Common myeloid progenitor, CD34-positive (primary cell): ENCODE data around the gene RMND1.

ENCODE experiments used
- CTCF ChIA-PET: fragments of 350-600 bp; sonication (Branson Sonifier 250); formaldehyde crosslinking; loops from one replicate; lab custom pipeline; 2021; ENCODE audit warnings: antibody characterized with exemption; lab: Charles Lee
- POLR2A ChIA-PET: fragments of 350-600 bp; sonication (Branson Sonifier 250); formaldehyde crosslinking; loops from one replicate; lab custom pipeline; 2021; ENCODE audit warnings: antibody characterized with exemption; lab: Charles Lee
- DNase-seq, 3 donors: peaks; one replicate each; pipeline versions ENCODE4 v3.0.0 to v3.0.0-alpha.2; 2013
- H3K27ac ChIP-seq, 2 experiments: 1 replicate in 1 of 2; 2 replicates in 1 of 2; pipeline ENCODE4 v1.7.0; 2013; ENCODE audit warnings: inconsistent platforms in 2 of 2, low read length in 2 of 2, mild to moderate bottlenecking in 2 of 2, low read depth in 1 of 2, moderate library complexity in 1 of 2; ENCODE audit not compliant: severe bottlenecking in 2 of 2, insufficient read depth in 1 of 2, poor library complexity in 1 of 2
- H3K27me3 ChIP-seq, 5 experiments: replicated peaks in 2 of 5; 1 replicate in 3 of 5; 2 replicates in 2 of 5; pipeline versions ENCODE4 v1.6.1 to v1.7.0; 2013; ENCODE audit warnings: low read length in 4 of 5, mild to moderate bottlenecking in 2 of 5, moderate library complexity in 2 of 5, inconsistent platforms in 1 of 5; ENCODE audit not compliant: insufficient read depth in 5 of 5, control insufficient read depth in 4 of 5
- H3K36me3 ChIP-seq, 4 experiments: 1 replicate in 2 of 4; 2 replicates in 2 of 4; pipeline versions ENCODE4 v1.6.1 to v1.7.0; 2013; ENCODE audit warnings: low read length in 3 of 4, control low read depth in 1 of 4, mild to moderate bottlenecking in 1 of 4; ENCODE audit not compliant: control insufficient read depth in 4 of 4, insufficient read depth in 4 of 4
- H3K4me1 ChIP-seq, 4 experiments: 1 replicate in 3 of 4; 2 replicates in 1 of 4; pipeline versions ENCODE4 v1.6.1 to v1.7.1; 2013; ENCODE audit warnings: low read length in 3 of 4, mild to moderate bottlenecking in 3 of 4, control low read depth in 1 of 4, inconsistent platforms in 1 of 4, moderate library complexity in 1 of 4; ENCODE audit not compliant: control insufficient read depth in 4 of 4, insufficient read depth in 4 of 4; ENCODE audit errors: control extremely low read depth in 1 of 4
- H3K4me3 ChIP-seq, 7 experiments: 1 replicate in 4 of 7; 2 replicates in 3 of 7; pipeline versions ENCODE4 v1.5.1 to v1.7.0; 2013; ENCODE audit warnings: mild to moderate bottlenecking in 7 of 7, low read length in 6 of 7, moderate library complexity in 6 of 7, inconsistent platforms in 2 of 7, low read depth in 2 of 7, control low read depth in 1 of 7; ENCODE audit not compliant: insufficient read depth in 4 of 7, control insufficient read depth in 1 of 7; ENCODE audit errors: extremely low read depth in 1 of 7
- H3K9me3 ChIP-seq, 5 experiments: 1 replicate in 4 of 5; 2 replicates in 1 of 5; pipeline versions ENCODE4 v1.6.1 to v1.7.1; 2013; ENCODE audit warnings: low read length in 4 of 5, mild to moderate bottlenecking in 2 of 5, inconsistent platforms in 1 of 5, low read depth in 1 of 5, moderate library complexity in 1 of 5; ENCODE audit not compliant: control insufficient read depth in 4 of 5, insufficient read depth in 2 of 5; ENCODE audit errors: control extremely low read depth in 1 of 5
- WGBS: methylation state at CpG from one replicate; pipeline ENCODE4 v1.1.5; 2013; ENCODE audit not compliant: insufficient coverage; 5-methylcytosine and 5-hydroxymethylcytosine counted together

The RMND1 gene

DNA sequence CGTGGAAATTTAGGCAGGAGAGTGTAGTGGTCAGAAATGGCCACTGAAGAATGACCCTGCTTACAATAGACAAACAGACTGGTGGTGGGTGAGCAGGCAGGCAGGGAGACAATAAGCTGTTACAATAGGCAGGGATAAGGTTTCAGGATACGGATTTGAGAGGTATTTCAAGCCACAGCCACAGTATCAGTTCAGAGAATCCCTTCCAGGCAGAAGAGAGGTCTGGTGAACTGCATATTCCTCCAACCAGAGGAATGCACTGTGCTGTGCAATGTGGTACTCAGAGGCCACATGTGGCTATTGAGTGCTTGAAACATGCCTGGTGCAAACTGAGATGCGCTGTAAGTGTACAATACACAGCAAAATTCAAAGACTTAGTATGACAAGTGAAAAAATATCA is 20.6 kb downstream of the RMND1 start:
- CTCF ChIA-PET: interaction anchor here (2.2 to 2.8 kb wide), 2 partner anchors 8 to 10 kb away, joined by 10 to 13 read pairs; no protein-coding TSS in a partner anchor
- POLR2A ChIA-PET: no interaction called here
- H3K27ac ChIP-seq: no peak overlapping the region

GRCh38 chr6:151430886-151431285 is 21.0 kb downstream of the RMND1 start:
- CTCF ChIA-PET: interaction anchor here (2.2 to 2.8 kb wide), 2 partner anchors 8 to 10 kb away, joined by 10 to 13 read pairs; no protein-coding TSS in a partner anchor
- no peaks in the 10 kb centered on the region for H3K27me3 ChIP-seq
- no peak overlapping the region for H3K27ac ChIP-seq
- 100% methylated on average over 2 of the region's 3 CpGs for WGBS
- no peaks in the 10 kb centered on the region for H3K9me3 ChIP-seq
- no peak for DNase-seq
- peaks cover 16 to 47% (median 31%) of the 10 kb centered on the region in 4 experiments for H3K36me3 ChIP-seq
- POLR2A ChIA-PET: no interaction called here
- H3K4me3 ChIP-seq: no peak overlapping the region
- H3K4me1 ChIP-seq: no peaks in the 10 kb centered on the region

More for the DNA sequence above, 20.6 kb downstream of the RMND1 start:
- Histone ChIP-seq H3K27me3 (no peaks in the 10 kb centered on the region), H3K36me3 (peaks cover 14 to 44% (median 28%) of the 10 kb centered on the region in 4 experiments), H3K9me3 (no peaks in the 10 kb centered on the region), H3K4me3 (no peak overlapping the region), H3K4me1 (no peaks in the 10 kb centered on the region)
- no peak for DNase-seq
- WGBS: 100% methylated on average over 1 of the region's 3 CpGs

GRCh38 chr6:151428093-151428735 is 23.7 kb downstream of the RMND1 start:
- H3K36me3 ChIP-seq: peaks cover 18 to 63% (median 37%) of the 10 kb centered on the region in 4 experiments
- CTCF ChIA-PET: interaction anchor here (1.6 kb wide), 1 partner anchor 78 kb away, joined by 3 read pairs; no protein-coding TSS in a partner anchor
- POLR2A ChIA-PET: no interaction called here

DNA sequence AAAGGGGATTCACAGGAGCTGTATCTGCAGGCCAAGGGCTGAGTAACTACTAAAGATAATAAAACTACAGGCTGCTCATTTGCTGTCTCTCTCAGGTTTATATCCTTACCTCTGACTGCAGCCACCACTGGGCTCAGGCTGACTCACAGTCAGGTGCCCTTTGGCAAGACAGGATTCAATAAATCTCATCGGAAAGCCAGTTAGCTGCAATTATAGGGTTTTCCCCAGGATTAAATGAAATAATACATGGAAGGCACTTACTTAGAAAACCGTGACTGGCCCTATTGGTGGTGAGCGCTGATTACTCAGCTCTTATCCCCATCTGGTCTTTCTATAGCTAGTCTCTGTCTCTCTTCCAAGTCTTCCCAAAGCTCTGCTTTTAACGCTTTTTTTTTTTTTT is 26.4 kb downstream of the RMND1 start:
- CTCF ChIA-PET: interaction anchor here (0.7 to 1.2 kb wide), 3 partner anchors 9 to 12 kb away, joined by 3 read pairs; no protein-coding TSS in a partner anchor
- POLR2A ChIA-PET: no interaction called here
- H3K9me3 ChIP-seq: no peaks in the 10 kb centered on the region
- DNase-seq: no peak
- peaks cover 10 to 57% (median 30%) of the 10 kb centered on the region in 4 experiments for H3K36me3 ChIP-seq
- H3K27me3 ChIP-seq: no peaks in the 10 kb centered on the region
- H3K27ac ChIP-seq: no peak overlapping the region
- no peak overlapping the region for H3K4me3 ChIP-seq
- WGBS: 95% methylated on average over 4 of the region's 4 CpGs
- no peaks in the 10 kb centered on the region for H3K4me1 ChIP-seq

More at GRCh38 chr6:151428093-151428735, 23.7 kb downstream of the RMND1 start:
- WGBS: 80% methylated on average over 1 of the region's 4 CpGs
- Histone ChIP-seq H3K4me3 (no peak overlapping the region), H3K4me1 (no peaks in the 10 kb centered on the region), H3K27ac (no peak overlapping the region), H3K9me3 (no peaks in the 10 kb centered on the region), H3K27me3 (no peaks in the 10 kb centered on the region)
- no peak for DNase-seq

GRCh38 chr6:151422981-151423380 is 28.9 kb downstream of the RMND1 start:
- Histone ChIP-seq H3K27me3 (no peaks in the 10 kb centered on the region), H3K36me3 (peaks cover 13 to 55% (median 28%) of the 10 kb centered on the region in 4 experiments), H3K9me3 (no peaks in the 10 kb centered on the region), H3K4me1 (no peaks in the 10 kb centered on the region), H3K27ac (no peak overlapping the region), H3K4me3 (no peak overlapping the region)
- 100% methylated on average over 3 of the region's 4 CpGs for WGBS
- no peak for DNase-seq
- ChIA-PET CTCF (interaction anchor here (1.0 kb wide), 1 partner anchor 10 kb away, joined by 3 read pairs; no protein-coding TSS in a partner anchor), POLR2A (interaction anchor here (0.7 kb wide), 1 partner anchor 165 kb away, joined by 4 read pairs; no protein-coding TSS in a partner anchor)

- Histone ChIP-seq H3K27ac (no peak overlapping the region), H3K4me3 (no peak overlapping the region), H3K27me3 (no peaks in the 10 kb centered on the region), H3K9me3 (peaks cover 0 to 7% (median 0%) of the 10 kb centered on the region in 5 experiments), H3K4me1 (no peaks in the 10 kb centered on the region), H3K36me3 (peaks cover 23 to 64% (median 41%) of the 10 kb centered on the region in 4 experiments)
- ChIA-PET POLR2A (no interaction called here), CTCF (interaction anchor here (1.6 kb wide), 1 partner anchor 28 kb away, joined by 3 read pairs; no protein-coding TSS in a partner anchor)
- DNase-seq: no peak
- no CpG with 5 or more reads among the region's 1 CpG for WGBS
Observed at GRCh38 chr6:151417477-151417876, 34.4 kb downstream of the RMND1 start.

DNA sequence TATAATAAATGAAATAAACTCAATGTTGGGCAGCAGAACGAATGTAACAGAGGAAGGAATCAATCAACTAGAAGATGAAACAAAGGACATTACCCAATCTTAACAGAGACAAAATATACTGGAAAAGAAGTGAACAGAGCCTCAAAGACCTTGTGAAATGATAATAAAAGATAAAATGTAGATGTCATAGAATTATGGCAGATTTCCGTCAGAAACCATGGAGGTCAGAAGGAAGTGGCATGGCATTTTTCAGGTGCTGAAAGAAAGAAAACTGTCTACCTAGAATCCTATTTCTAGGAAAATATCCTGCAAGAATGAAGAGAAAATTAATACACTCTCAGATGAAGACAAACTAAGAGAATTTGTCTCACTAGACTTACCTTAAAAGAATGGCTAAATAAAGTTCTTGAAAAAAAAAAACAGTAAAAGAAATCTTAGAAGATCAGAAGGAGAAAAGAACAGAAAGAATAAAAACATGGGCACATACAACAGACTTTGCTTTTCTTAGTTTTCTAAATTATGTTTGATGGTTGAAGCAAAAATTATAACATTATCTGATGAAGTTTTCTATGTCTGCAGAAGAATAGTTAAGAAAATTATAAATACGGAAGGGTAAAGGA is 37.2 kb downstream of the RMND1 start:
- Histone ChIP-seq H3K27me3 (no peaks in the 10 kb centered on the region), H3K27ac (no peak overlapping the region), H3K4me1 (no peaks in the 10 kb centered on the region), H3K36me3 (peaks cover 21 to 59% (median 44%) of the 10 kb centered on the region in 4 experiments), H3K4me3 (no peak overlapping the region), H3K9me3 (peaks cover 0 to 7% (median 0%) of the 10 kb centered on the region in 5 experiments)
- WGBS: no CpG with 5 or more reads among the region's 3 CpGs
- no peak for DNase-seq
- ChIA-PET CTCF (no interaction called here), POLR2A (no interaction called here)
